ENCODE data around the gene IFT122. TPM values are rescaled to one million over a fixed set of nuclear protein-coding genes. Genes with fewer than 3 reads are reported as not detected.

Gene IFT122
- polyA plus RNA-seq, 3 donors = 39.1 to 61.1 (median 46.7) TPM

- no peak for DNase-seq (ENCODE audit: low read depth in 3 of 3, low spot score in 2 of 3)
Measured at GRCh38 chr3:129567939-129568338, 127.9 kb downstream of the IFT122 start.

DNA sequence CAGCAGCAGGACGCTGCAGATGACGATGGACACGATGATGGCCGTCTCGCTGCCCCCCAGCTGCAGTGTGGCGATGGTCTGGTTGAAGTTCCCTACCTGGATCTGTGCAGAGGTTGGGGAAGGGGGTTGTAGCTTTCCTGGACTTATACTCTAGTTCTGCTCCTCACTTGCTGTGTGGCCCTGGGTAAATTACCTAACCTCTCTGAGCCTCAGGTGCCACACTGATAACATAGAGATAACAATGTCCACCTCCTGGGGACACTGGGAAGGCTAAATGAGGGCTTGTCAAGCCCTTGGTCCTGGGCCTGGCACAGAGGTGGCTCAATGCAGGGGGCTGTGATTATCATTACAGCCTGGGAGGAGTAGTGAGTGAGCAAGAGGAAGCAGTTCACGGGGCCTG, 129.8 kb downstream of the IFT122 start:
- no peak for DNase-seq (ENCODE audit: low read depth in 3 of 3, low spot score in 2 of 3)

Other genes starting within 250 kb of the IFT122 start
- 100 to 1,000 TPM; 166 to 167 (median 166) TPM for gene COPG1, start 190.6 kb upstream of the IFT122 start, polyA plus RNA-seq (ENCODE audit: insufficient read length in 3 of 3)
- 10 to 100 TPM; 55.2 to 61.5 (median 56.9) TPM for gene HMCES, start 161.4 kb upstream of the IFT122 start, polyA plus RNA-seq (ENCODE audit: insufficient read length in 3 of 3)
- gene EFCAB12, start 11.6 kb upstream of the IFT122 start, polyA plus RNA-seq (ENCODE audit: insufficient read length in 3 of 3) = 1 to 10 TPM; 3.2 to 3.6 (median 3.5) TPM
- gene MBD4, start 276 bp upstream of the IFT122 start, polyA plus RNA-seq (ENCODE audit: insufficient read length in 3 of 3) = 10 to 100 TPM; 44.5 to 51.8 (median 51.1) TPM
- gene RHO, start 88.4 kb downstream of the IFT122 start, polyA plus RNA-seq (ENCODE audit: insufficient read length in 3 of 3) = under 1 TPM in 2 of 3 donors, not detected in 1; 0.06 to 0.07 TPM
- gene H1-8, start 103.0 kb downstream of the IFT122 start, polyA plus RNA-seq (ENCODE audit: insufficient read length in 3 of 3) = not detected
- 100 to 1,000 TPM; 105 to 132 (median 117) TPM for gene PLXND1, start 166.5 kb downstream of the IFT122 start, polyA plus RNA-seq (ENCODE audit: insufficient read length in 3 of 3)

All from right renal cortex interstitium (tissue), 3 donors.